Right renal pelvis (tissue), 4 donors: ENCODE results near the gene IL9. TPM values are rescaled to one million over a fixed set of nuclear protein-coding genes. Genes with fewer than 3 reads are reported as not detected.

ENCODE experiments used
- DNase-seq, 4 donors: peaks; one replicate each; pipeline ENCODE4 v3.0.0-alpha.2; 2013; ENCODE audit warnings: low read depth in 4 of 4, low spot score in 3 of 4, missing footprints in 1 of 4
- polyA plus RNA-seq, 4 donors: library from polyadenylated mRNA; unstranded; fragments of 120-200 nt; gene quantifications; one replicate each; pipeline ENCODE4 v1.2.1, GENCODE V29; 2013; ENCODE audit not compliant: insufficient read length in 4 of 4

The IL9 gene
- polyA plus RNA-seq, 4 donors, result not detected

DNA sequence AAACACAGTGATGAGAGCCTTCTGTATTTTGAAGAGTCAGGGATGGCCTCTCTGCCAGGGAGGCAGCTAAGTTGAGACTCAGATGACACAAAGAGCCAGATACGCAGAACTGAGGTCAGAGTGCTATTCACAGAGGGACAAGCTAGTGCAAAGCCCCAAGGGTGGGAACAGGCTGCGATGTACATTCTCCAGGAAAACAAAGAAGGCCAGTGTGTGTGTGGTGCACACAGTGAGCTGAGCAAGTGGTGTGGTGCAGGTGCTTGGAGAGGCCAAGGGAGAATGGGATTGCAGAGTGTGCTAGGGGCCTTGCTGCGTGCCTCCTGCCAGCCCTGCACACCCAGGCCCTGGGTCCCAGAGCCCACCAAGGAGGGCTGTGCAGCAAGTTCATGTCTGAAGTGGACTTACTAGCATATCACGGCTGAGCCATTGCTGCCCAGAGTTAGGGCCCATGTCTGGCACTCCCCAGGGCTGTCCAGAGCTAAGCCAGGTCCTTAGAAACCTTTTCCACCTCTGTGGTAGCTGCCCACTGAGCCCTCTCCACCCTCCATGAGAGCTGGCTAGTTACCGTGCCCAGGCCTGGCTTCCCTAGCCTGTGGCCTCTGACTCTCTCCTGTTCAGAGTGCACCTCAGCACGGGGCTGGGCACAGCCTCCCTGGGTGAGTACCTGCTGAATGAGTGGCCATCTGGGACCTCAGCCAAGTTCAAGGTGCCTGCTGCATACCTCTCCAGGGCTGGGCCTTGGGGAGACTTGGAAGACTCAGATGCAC is 51.9 kb downstream of the IL9 start:
- DNase-seq, result no peak

DNA sequence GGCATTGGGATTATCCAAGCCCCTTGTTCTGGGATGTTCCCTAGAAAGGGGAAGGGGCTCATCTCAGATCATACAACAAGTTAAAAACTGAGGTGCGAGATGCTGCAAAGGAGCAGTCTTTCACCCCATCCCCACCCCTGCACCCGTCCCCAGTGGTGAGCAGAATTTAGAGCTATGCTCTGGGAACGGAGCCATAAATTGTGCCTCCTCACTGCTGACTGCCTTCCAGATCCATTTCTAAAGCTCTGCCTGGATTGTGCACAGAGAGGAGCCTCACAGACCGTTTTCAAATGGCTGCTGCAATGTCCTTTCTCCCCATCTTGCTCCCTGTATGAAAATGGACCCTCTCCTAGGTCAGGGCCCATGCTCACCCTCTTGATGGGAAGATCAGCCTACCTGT is 52.9 kb downstream of the IL9 start:
- DNase-seq, result no peak

Other genes starting within 250 kb of the IL9 start
- 1 to 10 TPM; 2.9 to 3.9 (median 3.2) TPM for gene SLC25A48, start 61.2 kb downstream of the IL9 start, polyA plus RNA-seq
- 1 to 10 TPM; 1.6 to 3.4 (median 2.5) TPM for gene LECT2, start 59.1 kb upstream of the IL9 start, polyA plus RNA-seq
- gene TGFBI, start 133.1 kb upstream of the IL9 start, polyA plus RNA-seq, result 100 to 1,000 TPM; 232 to 295 (median 263) TPM
- 10 to 100 TPM; 58.9 to 79.9 (median 75.3) TPM for gene SMAD5, start 237.0 kb upstream of the IL9 start, polyA plus RNA-seq